GM19023 (cell line): Measurements from ENCODE around the gene CASZ1.

Source experiments
- ATAC-seq: cut with Tn5 transposase; IDR thresholded peaks from one replicate; pipeline ENCODE4 v1.9.1; 2021; ENCODE audit warnings: mild to moderate bottlenecking, moderate library complexity; ENCODE audit not compliant: unreplicated experiment

Gene CASZ1

DNA sequence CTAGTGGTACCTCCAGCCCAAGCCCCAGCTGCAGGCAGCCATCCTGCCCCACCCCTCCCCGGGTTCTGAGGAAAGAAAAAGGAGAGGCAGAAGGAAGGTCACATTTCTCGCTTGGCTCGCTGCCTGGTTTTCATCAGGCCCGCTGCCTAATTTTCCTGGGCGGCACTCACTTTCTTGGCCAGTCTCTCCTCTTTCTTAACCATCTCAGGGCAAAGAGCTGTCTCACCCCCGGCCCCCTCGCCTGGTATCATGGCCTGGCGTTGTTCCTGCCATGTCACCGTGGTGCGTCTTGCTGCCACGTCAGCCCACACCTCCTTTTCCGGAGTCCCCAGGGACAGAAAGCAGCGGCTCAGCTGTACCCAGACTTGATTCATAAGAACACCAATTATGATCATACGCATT, 26.6 kb upstream of the CASZ1 start:
- ATAC-seq: no peak

DNA sequence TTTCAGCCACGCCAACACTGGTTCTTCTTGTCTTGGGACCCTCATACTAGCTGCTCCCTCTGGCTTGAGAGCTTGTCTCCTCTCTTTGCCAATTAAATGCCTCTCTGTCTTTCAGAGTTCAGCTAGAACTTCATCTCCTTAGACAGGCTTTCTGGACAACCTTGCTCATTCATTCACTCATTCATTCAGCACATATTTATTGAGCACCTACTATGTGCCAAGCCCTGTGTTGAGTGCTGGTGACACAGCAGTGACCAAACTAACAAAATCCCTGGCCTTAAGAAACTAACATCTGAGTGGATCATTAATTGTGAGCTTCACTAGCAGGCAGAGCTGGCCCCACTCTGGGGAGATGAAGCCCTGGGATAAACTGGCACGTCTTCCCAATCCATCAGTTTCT, 24.9 kb upstream of the CASZ1 start:
- no peak for ATAC-seq

DNA sequence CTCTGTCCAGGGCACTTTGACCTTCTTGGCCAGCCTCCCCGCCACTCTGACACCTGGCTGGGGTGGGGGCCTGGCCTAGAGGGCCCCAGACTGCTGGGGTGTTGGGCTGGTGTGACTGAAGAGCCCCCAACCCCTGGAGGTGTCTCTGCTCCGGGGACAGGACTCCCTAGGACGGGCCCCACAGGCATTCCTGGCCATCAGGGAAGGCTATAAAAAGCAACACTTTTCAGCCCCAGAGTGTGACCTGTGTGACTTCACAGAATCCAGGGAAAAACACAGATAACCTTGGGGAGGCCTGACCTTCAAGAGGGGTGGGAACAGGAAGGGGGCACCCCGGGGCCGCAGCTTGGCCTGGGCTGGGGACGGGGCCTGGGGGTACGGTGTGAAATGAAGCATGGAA, 24.0 kb upstream of the CASZ1 start:
- ATAC-seq: no peak

DNA sequence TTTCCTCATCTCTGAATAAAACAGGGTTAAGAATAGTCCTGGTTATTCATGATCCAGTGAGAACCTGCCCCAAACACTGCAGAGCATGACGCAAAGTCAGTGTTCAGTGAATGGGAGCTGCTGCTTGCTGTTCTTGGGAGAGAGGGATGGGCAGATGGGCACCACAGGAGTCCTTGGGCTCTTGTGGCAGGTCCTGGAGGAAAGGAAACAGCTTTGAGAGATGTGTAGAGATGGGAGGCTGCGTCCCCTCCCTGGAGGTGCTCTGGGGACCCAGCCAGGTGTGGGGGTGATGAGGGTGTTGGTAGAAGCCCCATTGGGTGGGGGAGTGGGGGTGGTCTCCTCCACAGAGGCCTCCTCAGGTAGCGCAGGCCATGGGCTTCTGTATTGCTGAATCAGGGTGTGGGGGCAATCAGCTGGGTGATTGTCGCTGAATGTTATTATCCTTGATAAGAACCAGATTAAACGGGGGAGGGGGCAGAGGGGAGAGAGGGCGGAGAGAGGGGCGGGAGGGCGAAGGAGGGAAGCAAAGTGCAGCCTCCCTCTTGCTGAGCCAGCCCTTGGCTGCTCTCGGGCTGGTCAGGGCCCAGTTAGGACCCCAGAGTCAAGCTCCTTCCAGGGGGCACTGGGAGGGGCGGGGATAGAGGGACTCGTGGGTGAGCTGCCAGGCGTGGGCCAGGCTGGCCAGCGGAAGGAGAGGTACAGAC, 22.9 kb upstream of the CASZ1 start:
- ATAC-seq: no peak

DNA sequence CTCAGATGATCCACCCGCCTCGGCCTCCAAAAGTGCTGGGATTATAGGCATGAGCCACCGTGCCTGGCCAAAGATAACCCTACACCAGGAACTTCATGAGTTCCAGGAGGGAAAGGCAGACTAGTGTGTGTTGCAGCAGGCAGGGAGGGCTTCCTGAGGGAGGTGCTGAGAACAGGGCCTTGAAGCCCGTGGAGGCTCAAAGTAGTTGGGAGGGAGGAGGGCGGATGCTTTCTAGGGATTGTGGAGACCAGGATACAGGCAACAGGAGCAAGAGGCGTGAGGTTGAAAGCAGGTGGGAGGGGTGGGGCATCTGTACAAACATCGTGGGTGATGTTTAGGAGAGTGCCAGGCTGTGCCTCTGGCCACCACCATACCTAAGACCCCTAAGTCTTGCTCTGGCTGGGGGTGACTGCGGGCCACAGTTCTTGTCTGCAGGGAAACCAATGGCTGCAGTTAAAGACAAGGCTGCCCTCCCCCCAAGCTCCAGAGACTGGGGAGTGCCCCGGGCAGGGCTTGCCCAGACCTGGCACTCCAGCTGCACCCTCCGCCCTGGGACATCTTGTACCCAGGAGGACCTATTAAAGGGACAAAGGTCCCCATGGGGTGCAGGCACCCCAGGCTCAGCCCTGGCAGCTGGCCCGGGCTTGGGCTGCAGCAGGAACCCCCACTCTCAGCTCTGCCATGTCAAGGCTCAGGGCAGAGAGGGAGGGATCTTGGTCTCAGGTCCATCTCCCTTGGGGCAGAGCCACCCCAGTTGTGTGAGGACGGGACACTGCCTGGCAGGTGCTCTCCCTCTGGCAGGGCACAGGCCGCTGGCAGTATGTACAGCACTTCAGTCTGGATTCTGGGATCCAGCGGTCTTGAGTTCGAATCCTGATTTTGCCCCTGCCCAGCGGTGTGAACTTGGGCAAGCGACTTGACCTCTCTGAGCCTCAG, 22.1 kb upstream of the CASZ1 start:
- no peak for ATAC-seq

GRCh38 chr1:10816743-10817369, 20.4 kb upstream of the CASZ1 start:
- ATAC-seq: no peak

- no peak for ATAC-seq
Measured at GRCh38 chr1:10816233-10816632, 19.8 kb upstream of the CASZ1 start.

DNA sequence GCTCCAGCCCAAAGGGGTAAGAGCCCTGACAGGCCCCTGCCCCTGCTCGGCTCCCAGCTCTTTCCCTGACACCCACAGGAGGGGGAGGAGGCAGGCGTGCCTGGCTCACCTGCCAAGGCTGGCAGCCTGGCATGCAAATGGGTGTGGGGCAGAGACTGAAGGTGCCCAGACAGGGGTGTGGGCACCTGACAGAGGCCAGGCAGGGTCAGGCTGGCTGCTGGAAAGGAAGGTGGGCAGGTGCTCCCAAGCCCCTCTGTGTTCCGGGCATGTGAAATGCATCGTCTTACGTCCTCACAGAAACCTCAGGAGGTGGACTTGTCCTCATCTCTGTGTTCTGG, 19.4 kb upstream of the CASZ1 start:
- no peak for ATAC-seq

DNA sequence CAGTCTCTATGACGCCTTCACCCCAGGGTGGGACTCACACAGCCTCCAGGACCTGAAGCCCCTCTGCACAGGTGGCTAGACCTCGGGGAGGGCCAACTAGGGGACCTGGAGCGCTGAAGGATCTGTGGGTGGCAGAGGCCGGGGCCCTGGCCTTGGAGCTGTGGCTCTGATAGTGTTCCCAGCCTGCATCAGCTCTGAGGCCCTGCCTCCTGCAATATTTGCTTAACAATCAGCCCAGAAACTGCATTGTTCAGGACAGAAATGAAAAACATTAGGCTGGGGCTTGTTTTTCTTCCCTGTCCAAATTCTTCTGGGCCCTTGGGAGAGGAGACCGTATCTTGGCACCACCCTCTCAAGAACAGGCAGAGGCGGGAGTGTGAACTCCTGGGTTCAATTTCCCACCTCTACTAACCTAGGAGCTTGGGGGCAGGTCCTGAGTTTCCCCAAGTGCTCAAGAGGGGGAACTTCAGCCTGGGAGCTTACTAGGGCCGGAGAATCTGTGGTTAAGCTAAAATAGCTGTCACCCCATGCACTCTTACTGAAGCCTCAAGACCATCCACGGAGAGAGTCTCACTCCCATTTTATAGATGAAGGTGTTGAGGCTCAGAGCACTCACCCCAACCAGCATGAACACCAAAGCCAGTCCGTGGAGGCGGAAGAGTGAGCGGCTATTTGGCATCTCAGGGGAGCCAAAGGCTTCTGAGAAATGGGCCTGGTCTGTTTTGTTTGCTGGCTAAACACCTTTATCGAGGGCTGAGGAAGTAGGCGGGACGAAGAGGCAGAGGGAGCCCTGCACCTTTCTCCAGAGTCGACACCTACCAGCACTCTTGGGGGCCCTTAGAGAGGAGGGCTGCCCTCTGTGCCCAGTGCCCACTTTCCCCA, 18.8 kb upstream of the CASZ1 start:
- ATAC-seq: no peak

DNA sequence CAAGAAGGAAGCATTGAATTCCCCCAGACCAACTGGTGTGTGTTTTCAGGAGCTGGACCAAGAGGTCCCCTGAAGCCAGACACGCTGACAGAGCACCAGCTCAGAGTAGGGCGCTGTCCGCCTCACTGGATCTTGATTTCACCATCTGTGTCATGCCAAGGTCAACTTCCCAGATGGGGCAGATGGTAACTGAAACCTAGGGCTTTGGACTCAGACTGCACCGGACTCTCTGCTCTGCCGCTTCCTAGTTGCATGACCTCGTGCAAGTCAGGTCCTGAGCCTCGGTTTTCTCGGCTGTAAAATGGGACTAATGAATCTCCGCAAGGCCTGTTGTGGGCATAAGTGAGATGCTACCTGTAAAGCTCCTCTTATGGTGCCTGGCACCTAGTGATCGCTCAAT, 17.9 kb upstream of the CASZ1 start:
- no peak for ATAC-seq

DNA sequence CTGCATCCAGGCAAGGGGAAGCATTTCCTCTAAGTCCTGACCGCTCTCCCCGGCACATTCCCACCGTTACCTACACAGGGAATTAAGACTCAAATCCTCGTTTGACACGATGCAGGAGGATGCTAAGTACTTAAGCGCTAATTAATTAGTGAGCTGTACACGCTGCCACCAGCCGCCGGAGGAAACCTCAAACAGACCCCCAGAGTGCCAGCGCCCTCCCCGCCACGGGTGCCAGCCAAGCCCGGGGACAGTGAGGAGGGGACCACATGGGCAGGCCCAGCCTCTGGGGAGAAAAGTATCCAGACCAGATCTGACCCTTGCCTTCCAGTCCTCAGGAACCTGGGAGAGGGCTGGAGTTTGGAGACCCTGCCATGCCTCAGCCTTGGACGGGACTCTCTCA, 17.4 kb upstream of the CASZ1 start:
- ATAC-seq: no peak

DNA sequence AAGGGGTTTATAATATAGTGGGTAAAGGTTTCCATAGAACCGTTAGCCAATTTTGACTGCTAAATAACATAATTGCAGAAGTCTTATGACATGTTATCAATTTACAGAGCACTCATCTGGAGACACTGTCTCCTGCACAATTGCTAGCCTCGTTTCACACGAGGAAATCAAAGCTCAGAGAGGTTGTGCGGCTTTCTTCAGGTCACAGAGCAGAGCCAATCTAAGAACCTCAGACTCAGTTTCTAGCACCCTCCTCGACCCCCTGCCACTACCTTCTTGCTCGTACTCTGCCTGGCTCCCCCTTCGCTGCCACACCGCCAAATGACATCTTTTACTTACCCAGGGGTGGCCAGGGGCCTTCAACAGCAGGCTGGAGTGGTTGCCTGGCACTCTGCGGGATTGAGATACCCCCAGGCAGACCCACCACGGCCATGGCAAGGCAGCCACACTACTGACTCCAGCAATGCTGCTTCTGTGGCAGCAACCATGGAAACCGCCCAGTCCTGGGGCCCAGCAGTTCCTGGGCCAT, 16.0 kb upstream of the CASZ1 start:
- no peak for ATAC-seq

- no peak for ATAC-seq
Measured at GRCh38 chr1:10808441-10808840, 12.0 kb upstream of the CASZ1 start.

- no peak for ATAC-seq
Measured at GRCh38 chr1:10806966-10807365, 10.5 kb upstream of the CASZ1 start.

GRCh38 chr1:10803971-10804820, 7.8 kb upstream of the CASZ1 start:
- no peak for ATAC-seq

DNA sequence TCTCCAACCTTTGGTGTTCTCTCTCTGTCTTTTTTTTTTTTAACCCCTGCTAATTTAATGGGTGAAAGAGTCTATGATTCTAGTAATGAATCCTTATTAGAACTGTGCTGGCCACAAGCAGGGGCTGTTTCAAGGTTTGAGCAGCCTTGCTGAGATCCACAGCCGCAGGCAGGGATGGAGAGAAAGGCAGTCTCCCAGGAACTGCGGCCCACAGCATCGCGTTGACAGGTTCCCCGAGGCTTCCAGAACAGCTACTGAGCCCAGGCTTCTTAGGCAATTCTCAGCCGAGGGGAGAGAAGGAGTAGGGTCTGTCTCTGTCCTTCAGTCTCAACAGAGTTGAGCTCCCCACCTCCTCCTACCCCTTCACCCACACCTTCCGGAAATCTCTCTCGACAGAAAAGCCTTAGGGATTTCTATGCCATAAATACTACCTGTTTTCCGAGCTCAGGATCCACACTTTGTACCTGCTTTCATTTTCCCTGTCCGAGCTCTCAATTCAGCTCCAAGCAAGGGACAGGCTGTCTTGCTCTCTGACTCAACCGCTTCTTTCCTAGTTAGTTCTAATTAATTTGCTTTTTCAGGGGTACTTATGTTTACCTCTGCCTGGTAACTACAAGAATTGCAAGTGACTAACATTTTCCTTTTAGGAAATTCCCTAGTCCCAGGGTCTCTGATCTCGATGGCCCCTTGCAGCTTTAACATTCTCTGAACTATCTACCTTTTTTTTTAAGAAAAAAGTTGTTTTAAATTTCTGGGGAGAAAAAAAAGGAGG, 6.7 kb upstream of the CASZ1 start:
- ATAC-seq: no peak

- no peak for ATAC-seq
Measured at GRCh38 chr1:10800778-10801177, 4.3 kb upstream of the CASZ1 start.

DNA sequence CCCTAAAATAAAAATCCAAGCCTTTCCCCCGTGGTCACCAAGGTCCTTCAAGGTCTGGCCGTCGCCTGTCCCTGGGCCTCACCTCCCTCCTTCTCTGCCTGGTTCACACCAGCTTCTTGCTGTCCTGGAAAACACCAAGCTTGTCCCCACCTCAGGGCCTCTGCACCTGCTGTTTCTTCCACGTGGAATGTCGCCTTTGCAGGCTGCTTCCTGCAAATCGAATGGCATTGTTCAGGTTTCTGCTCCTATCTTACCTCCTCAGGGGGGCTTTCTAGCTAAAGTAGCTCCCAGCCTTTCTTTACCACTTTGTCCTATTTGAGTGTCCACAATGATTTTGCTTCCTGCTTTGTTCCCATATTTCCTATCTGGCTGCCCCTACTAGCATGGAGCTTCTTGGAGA, 3.3 kb upstream of the CASZ1 start:
- no peak for ATAC-seq
